GM21528 (cell line): ENCODE measurements around the gene TMEM204.

Experiments used
- ATAC-seq: cut with Tn5 transposase; IDR thresholded peaks from one replicate; pipeline ENCODE4 v1.9.1; 2021; ENCODE audit warnings: mild to moderate bottlenecking, moderate library complexity; ENCODE audit not compliant: unreplicated experiment, low FRiP score

TMEM204 gene

GRCh38 chr16:1553946-1554825, 20.7 kb downstream of the TMEM204 start:
- no peak for ATAC-seq

- ATAC-seq, result no peak
Measured at GRCh38 chr16:1554826-1555445, 21.5 kb downstream of the TMEM204 start.

- ATAC-seq, result no peak
Measured at GRCh38 chr16:1556254-1556653, 22.8 kb downstream of the TMEM204 start.

GRCh38 chr16:1557074-1557473, 23.6 kb downstream of the TMEM204 start:
- ATAC-seq, result no peak

- no peak for ATAC-seq
Measured at GRCh38 chr16:1557576-1557975, 24.1 kb downstream of the TMEM204 start.

- ATAC-seq, result no peak
Measured at GRCh38 chr16:1559446-1559975, 26.0 kb downstream of the TMEM204 start.

GRCh38 chr16:1560153-1560552, 26.7 kb downstream of the TMEM204 start:
- ATAC-seq, result no peak

- no peak for ATAC-seq
Measured at GRCh38 chr16:1560866-1561265, 27.4 kb downstream of the TMEM204 start.

GRCh38 chr16:1561266-1561665, 27.8 kb downstream of the TMEM204 start:
- no peak for ATAC-seq

- ATAC-seq, result no peak
Measured at GRCh38 chr16:1561836-1562235, 28.4 kb downstream of the TMEM204 start.

GRCh38 chr16:1563786-1564185, 30.3 kb downstream of the TMEM204 start:
- no peak for ATAC-seq

- no peak for ATAC-seq
Measured at GRCh38 chr16:1564325-1564724, 30.9 kb downstream of the TMEM204 start.

GRCh38 chr16:1565083-1565805, 31.8 kb downstream of the TMEM204 start:
- ATAC-seq, result no peak

GRCh38 chr16:1567988-1568387, 34.5 kb downstream of the TMEM204 start:
- ATAC-seq, result no peak

GRCh38 chr16:1571012-1571671, 37.7 kb downstream of the TMEM204 start:
- ATAC-seq, result no peak

GRCh38 chr16:1572673-1573072, 39.2 kb downstream of the TMEM204 start:
- ATAC-seq, result no peak

- ATAC-seq, result no peak
Measured at GRCh38 chr16:1573301-1573700, 39.8 kb downstream of the TMEM204 start.

GRCh38 chr16:1575578-1575977, 42.1 kb downstream of the TMEM204 start:
- ATAC-seq, result no peak

- ATAC-seq, result no peak
Measured at GRCh38 chr16:1579214-1579613, 45.7 kb downstream of the TMEM204 start.

- ATAC-seq, result no peak
Measured at GRCh38 chr16:1580256-1580655, 46.8 kb downstream of the TMEM204 start.

GRCh38 chr16:1580956-1581355, 47.5 kb downstream of the TMEM204 start:
- no peak for ATAC-seq
